Nephron progenitor cell (in vitro differentiated cells): ENCODE measurements around the gene TTC23.
A peak's percentile ranks its signal among the peaks of the same experiment; 100 is the strongest.

Experiments used
- DNase-seq: peaks from one replicate; pipeline ENCODE4 v3.0.0; 2021
- H3K27ac Mint-ChIP-seq: 2 replicates; pipeline ENCODE4 v1.8.0; 2021; ENCODE audit warnings: mild to moderate bottlenecking, moderate library complexity, mixed read lengths
- H3K27me3 Mint-ChIP-seq: 2 replicates; pipeline ENCODE4 v1.8.0; 2021; ENCODE audit warnings: mild to moderate bottlenecking, low read depth, mixed read lengths; ENCODE audit not compliant: poor library complexity
- H3K36me3 Mint-ChIP-seq: 2 replicates; pipeline ENCODE4 v1.8.0; 2021; ENCODE audit warnings: low read depth, mixed read lengths
- H3K4me1 Mint-ChIP-seq: 2 replicates; pipeline ENCODE4 v1.8.0; 2021; ENCODE audit warnings: mixed read lengths
- H3K4me3 Mint-ChIP-seq: 2 replicates; pipeline ENCODE4 v1.8.0; 2021; ENCODE audit warnings: mild to moderate bottlenecking, moderate library complexity, mixed read lengths
- H3K9me3 Mint-ChIP-seq: 2 replicates; pipeline ENCODE4 v1.8.0; 2021; ENCODE audit warnings: mild to moderate bottlenecking, moderate library complexity, mixed read lengths
- CTCF ChIP-seq: fragments of 200-600 bp; sonication (generic); IDR thresholded peaks from 2 replicates; pipeline ENCODE4 v1.5.0; 2021; ENCODE audit warnings: antibody characterized with exemption

Gene TTC23

GRCh38 chr15:99165020-99165790, 84.2 kb downstream of the TTC23 start:
- no peak for DNase-seq
- Mint-ChIP-seq H3K4me3 (no peak overlapping the region), H3K4me1 (peaks cover 20% of the 10 kb centered on the region), H3K9me3 (no peaks in the 10 kb centered on the region), H3K27me3 (no peaks in the 10 kb centered on the region), H3K27ac (no peak overlapping the region), H3K36me3 (peaks cover 35% of the 10 kb centered on the region)
- no peak for TF ChIP-seq CTCF

- H3K9me3 Mint-ChIP-seq = no peaks in the 10 kb centered on the region
- H3K27ac Mint-ChIP-seq = no peak overlapping the region
- peaks cover 45% of the 10 kb centered on the region for H3K36me3 Mint-ChIP-seq
- H3K4me3 Mint-ChIP-seq = no peak overlapping the region
- H3K27me3 Mint-ChIP-seq = no peaks in the 10 kb centered on the region
- no peak for DNase-seq
- H3K4me1 Mint-ChIP-seq = peaks cover 29% of the 10 kb centered on the region
- TF ChIP-seq CTCF = no peak
Measured at GRCh38 chr15:99164119-99164518, 85.3 kb downstream of the TTC23 start.

GRCh38 chr15:99163271-99164062, 85.9 kb downstream of the TTC23 start:
- Mint-ChIP-seq H3K27ac (no peak overlapping the region), H3K4me1 (peaks cover 33% of the 10 kb centered on the region), H3K27me3 (no peaks in the 10 kb centered on the region), H3K36me3 (peaks cover 49% of the 10 kb centered on the region), H3K4me3 (no peak overlapping the region), H3K9me3 (no peaks in the 10 kb centered on the region)
- no peak for DNase-seq
- no peak for TF ChIP-seq CTCF

GRCh38 chr15:99158626-99159412, 90.6 kb downstream of the TTC23 start:
- Mint-ChIP-seq H3K36me3 (peaks cover 75% of the 10 kb centered on the region), H3K4me3 (no peak overlapping the region), H3K27me3 (no peaks in the 10 kb centered on the region), H3K4me1 (peaks cover 17% of the 10 kb centered on the region), H3K9me3 (no peaks in the 10 kb centered on the region), H3K27ac (peak overlapping the region; percentile 9)
- DNase-seq = no peak
- TF ChIP-seq CTCF = no peak

- no peak overlapping the region for H3K27ac Mint-ChIP-seq
Measured at GRCh38 chr15:99157456-99157855, 91.9 kb downstream of the TTC23 start.

More at GRCh38 chr15:99157456-99157855, 91.9 kb downstream of the TTC23 start:
- Mint-ChIP-seq H3K9me3 (no peaks in the 10 kb centered on the region), H3K36me3 (peaks cover 74% of the 10 kb centered on the region), H3K27me3 (no peaks in the 10 kb centered on the region), H3K4me3 (no peak overlapping the region), H3K4me1 (peaks cover 17% of the 10 kb centered on the region)
- no peak for DNase-seq
- no peak for TF ChIP-seq CTCF
